H1 (cell line): ENCODE results near the gene SRSF7. TPM values are rescaled to one million over a fixed set of nuclear protein-coding genes. Genes with fewer than 3 reads are reported as not detected.

ENCODE experiments used
- CTCF ChIA-PET: fragments of 300-600 bp; sonication (Branson Sonifier 250); formaldehyde crosslinking; loops from one replicate; lab custom pipeline; 2021; ENCODE audit not compliant: partially characterized antibody; lab: Charles Lee
- POLR2A ChIA-PET: fragments of 300-600 bp; sonication (Branson Sonifier 250); formaldehyde crosslinking; loops from one replicate; lab custom pipeline; 2021; ENCODE audit warnings: inconsistent platforms; ENCODE audit not compliant: partially characterized antibody; lab: Charles Lee
- DNase-seq, 2 experiments: peaks; one replicate each; pipeline versions ENCODE4 v3.0.0 to v3.0.0-alpha.2; 2010 to 2022; ENCODE audit warnings: low spot score in 2 of 2, low read depth in 1 of 2, mixed read lengths in 1 of 2
- FAIRE-seq: peaks from 2 replicates; lab custom pipeline; 2011; peaks lifted over from hg19 to GRCh38; lab: Jason Lieb, UNC
- H2AFZ ChIP-seq: 2 replicates; pipeline ENCODE4 v1.8.1; 2012; ENCODE audit warnings: low read length, inconsistent platforms
- H2AK5ac ChIP-seq: 2 replicates; pipeline ENCODE4 v1.6.1; 2013; ENCODE audit warnings: low read depth, low read length
- H2BK120ac ChIP-seq: replicated peaks from 2 replicates; pipeline ENCODE3; 2013; ENCODE audit warnings: low read depth, low read length, inconsistent platforms
- H2BK12ac ChIP-seq: 2 replicates; pipeline ENCODE4 v1.6.1; 2013; ENCODE audit warnings: low read depth, low read length
- H2BK15ac ChIP-seq: 2 replicates; pipeline ENCODE4 v1.6.1; 2013; ENCODE audit warnings: low read length
- H2BK20ac ChIP-seq: 2 replicates; pipeline ENCODE4 v1.6.1; 2013; ENCODE audit warnings: low read length
- H2BK5ac ChIP-seq: 2 replicates; pipeline ENCODE4 v1.6.1; 2013; ENCODE audit warnings: low read depth, low read length
- H3K14ac ChIP-seq: 2 replicates; pipeline ENCODE4 v1.6.1; 2013; ENCODE audit warnings: inconsistent platforms; ENCODE audit not compliant: insufficient read length
- H3K18ac ChIP-seq: 2 replicates; pipeline ENCODE4 v1.6.1; 2013; ENCODE audit warnings: low read length; ENCODE audit errors: extremely low read depth
- H3K23ac ChIP-seq: 2 replicates; pipeline ENCODE4 v1.6.1; 2013; ENCODE audit warnings: inconsistent platforms; ENCODE audit not compliant: insufficient read length
- H3K23me2 ChIP-seq: 2 replicates; pipeline ENCODE4 v1.6.1; 2013; ENCODE audit warnings: low read depth, low read length
- H3K27ac ChIP-seq: 2 replicates; pipeline ENCODE4 v1.6.1; 2011; ENCODE audit warnings: low read depth, low read length, inconsistent platforms
- H3K27me3 ChIP-seq, 4 experiments: replicated peaks in 1 of 4; 1 replicate in 1 of 4; 2 replicates in 3 of 4; pipeline versions ENCODE4 v1.6.1 to v1.8.1; 2011 to 2013; ENCODE audit warnings: low read length in 3 of 4, mild to moderate bottlenecking in 3 of 4, inconsistent platforms in 2 of 4, mixed read lengths in 2 of 4, moderate library complexity in 1 of 4; ENCODE audit not compliant: control insufficient read depth in 3 of 4, insufficient read depth in 3 of 4; ENCODE audit errors: extremely low read depth in 1 of 4
- H3K36me3 ChIP-seq, 4 experiments: 2 replicates each; pipeline versions ENCODE4 v1.6.1 to v1.8.1; 2011 to 2013; ENCODE audit warnings: mild to moderate bottlenecking in 4 of 4, low read length in 3 of 4, moderate library complexity in 2 of 4, control low read depth in 1 of 4, inconsistent platforms in 1 of 4; ENCODE audit not compliant: insufficient read depth in 4 of 4, control insufficient read depth in 2 of 4
- H3K4ac ChIP-seq: replicated peaks from 2 replicates; pipeline ENCODE3; 2013; ENCODE audit warnings: low read length, low read depth, mixed read lengths, inconsistent platforms; ENCODE audit not compliant: insufficient read length
- H3K4me1 ChIP-seq, 4 experiments: replicated peaks in 1 of 4; 1 replicate in 1 of 4; 2 replicates in 3 of 4; pipeline versions ENCODE4 v1.6.1 to v1.8.1; 2011 to 2013; ENCODE audit warnings: low read length in 3 of 4, inconsistent platforms in 2 of 4, mixed read lengths in 1 of 4; ENCODE audit not compliant: insufficient read depth in 4 of 4, control insufficient read depth in 3 of 4
- H3K4me2 ChIP-seq, 2 experiments: 2 replicates each; pipeline versions ENCODE4 v1.6.1 to v1.8.1; 2011 to 2013; ENCODE audit warnings: low read depth in 2 of 2, low read length in 2 of 2, control low read depth in 1 of 2, inconsistent platforms in 1 of 2, mild to moderate bottlenecking in 1 of 2; ENCODE audit not compliant: insufficient read depth in 1 of 2
- H3K4me3 ChIP-seq, 4 experiments: fragments of 200-600, 300-600 bp in 1 of 4; sonication (generic), shearing (Covaris generic), sonication (Bioruptor Twin) in 1 of 4; 2 replicates each; pipeline versions ENCODE4 v1.5.1 to v1.8.1; 2011 to 2016; ENCODE audit warnings: low read length in 4 of 4, low read depth in 3 of 4, control low read depth in 2 of 4, inconsistent platforms in 2 of 4, mild to moderate bottlenecking in 2 of 4, mixed read lengths in 1 of 4, moderate library complexity in 1 of 4; ENCODE audit not compliant: insufficient read depth in 2 of 4; ENCODE audit errors: extremely low read depth in 1 of 4
- H3K56ac ChIP-seq: replicated peaks from 2 replicates; pipeline ENCODE3; 2013; ENCODE audit warnings: low read depth, mild to moderate bottlenecking, mixed read lengths, low read length, inconsistent platforms; ENCODE audit not compliant: insufficient read length
- H3K79me1 ChIP-seq: 2 replicates; pipeline ENCODE4 v1.6.1; 2013; ENCODE audit warnings: low read depth, low read length, control low read depth
- H3K79me2 ChIP-seq, 2 experiments: 2 replicates each; pipeline versions ENCODE4 v1.6.1 to v1.8.1; 2012 to 2013; ENCODE audit warnings: low read length in 2 of 2, mild to moderate bottlenecking in 2 of 2, inconsistent platforms in 1 of 2; ENCODE audit not compliant: insufficient read depth in 2 of 2, control insufficient read depth in 1 of 2
- H3K9ac ChIP-seq, 4 experiments: replicated peaks in 1 of 4; 1 replicate in 1 of 4; 2 replicates in 3 of 4; pipeline versions ENCODE4 v1.6.1 to v1.8.1; 2011 to 2013; ENCODE audit warnings: low read depth in 3 of 4, low read length in 3 of 4, control low read depth in 2 of 4, mild to moderate bottlenecking in 2 of 4, moderate library complexity in 2 of 4, inconsistent platforms in 1 of 4; ENCODE audit errors: extremely low read depth in 1 of 4
- H3K9me3 ChIP-seq, 2 experiments: 2 replicates each; pipeline versions ENCODE4 v1.6.1 to v1.8.1; 2012 to 2013; ENCODE audit warnings: mild to moderate bottlenecking in 2 of 2, moderate library complexity in 2 of 2, control low read depth in 1 of 2, inconsistent platforms in 1 of 2, low read depth in 1 of 2, low read length in 1 of 2, mixed read lengths in 1 of 2; ENCODE audit not compliant: insufficient read depth in 2 of 2
- H4K20me1 ChIP-seq, 2 experiments: replicated peaks in 1 of 2; 2 replicates each; pipeline versions ENCODE3 to v1.8.1; 2011 to 2013; ENCODE audit warnings: inconsistent platforms in 2 of 2, low read length in 2 of 2, mild to moderate bottlenecking in 1 of 2; ENCODE audit not compliant: insufficient read depth in 2 of 2, control insufficient read depth in 1 of 2
- H4K5ac ChIP-seq: 2 replicates; pipeline ENCODE4 v1.6.1; 2013; ENCODE audit warnings: low read length, low read depth, mixed read lengths, inconsistent platforms; ENCODE audit not compliant: insufficient read length
- H4K8ac ChIP-seq: 2 replicates; pipeline ENCODE4 v1.8.0; 2013; ENCODE audit warnings: mild to moderate bottlenecking, moderate library complexity, low read length, inconsistent platforms; ENCODE audit not compliant: insufficient read depth; ENCODE audit errors: extremely low read depth
- H4K91ac ChIP-seq: replicated peaks from 2 replicates; pipeline ENCODE3; 2013; ENCODE audit warnings: low read length, mixed read lengths, inconsistent platforms; ENCODE audit not compliant: insufficient read length
- BRCA1 ChIP-seq: IDR thresholded peaks from 2 replicates; pipeline ENCODE4 v1.6.1; 2012; ENCODE audit warnings: low read depth, low read length, improper control_type of control experiment
- CBX8 ChIP-seq: fragments of 300-800, 300-1000 bp; sonication (generic); IDR thresholded peaks from 2 replicates; pipeline ENCODE4 v1.7.1; 2016; ENCODE audit warnings: low read depth, low read length, borderline replicate concordance
- EZH2 ChIP-seq: fragments of 200-600 bp; sonication (generic); IDR thresholded peaks from 2 replicates; pipeline ENCODE4 v1.7.1; 2012; ENCODE audit warnings: low read depth, mild to moderate bottlenecking, moderate library complexity, low read length, inconsistent platforms; ENCODE audit not compliant: severe bottlenecking
- GTF2F1 ChIP-seq: IDR thresholded peaks from 2 replicates; pipeline ENCODE4 v1.6.1; 2012; ENCODE audit warnings: low read depth, low read length, improper control_type of control experiment, borderline replicate concordance
- HDAC6 ChIP-seq: IDR thresholded peaks from one replicate; pipeline ENCODE4 v1.7.1; 2012; ENCODE audit warnings: low read depth, mild to moderate bottlenecking, inconsistent platforms, low read length, moderate library complexity
- KDM4A ChIP-seq: IDR thresholded peaks from one replicate; pipeline ENCODE4 v1.7.1; 2012; ENCODE audit warnings: low read depth, mild to moderate bottlenecking, moderate library complexity, low read length, inconsistent platforms; ENCODE audit not compliant: severe bottlenecking
- PHF8 ChIP-seq: fragments of 200-600 bp; sonication (generic); conservative IDR thresholded peaks from 2 replicates; pipeline ENCODE4 v1.7.1; 2012; ENCODE audit warnings: low read depth, mild to moderate bottlenecking, inconsistent platforms, low read length, moderate library complexity
- POLR2A ChIP-seq, 2 experiments: IDR thresholded peaks; 1 replicate in 1 of 2; 2 replicates in 1 of 2; pipeline ENCODE4 v1.6.1; 2011; ENCODE audit warnings: low read depth in 2 of 2, low read length in 2 of 2, mild to moderate bottlenecking in 2 of 2; ENCODE audit errors: control extremely low read depth in 1 of 2
- POU5F1 ChIP-seq: IDR thresholded peaks from 2 replicates; pipeline ENCODE4 v1.6.1; 2011; ENCODE audit warnings: low read depth, mild to moderate bottlenecking, low read length, moderate library complexity
- RAD21 ChIP-seq, 2 experiments: IDR thresholded peaks in 1 of 2; conservative IDR thresholded peaks in 1 of 2; 2 replicates each; pipeline ENCODE4 v1.6.1; 2011; ENCODE audit warnings: low read depth in 2 of 2, low read length in 2 of 2, improper control_type of control experiment in 1 of 2, inconsistent platforms in 1 of 2, mild to moderate bottlenecking in 1 of 2, moderate library complexity in 1 of 2
- SP1 ChIP-seq: IDR thresholded peaks from 2 replicates; pipeline ENCODE4 v1.6.1; 2011; ENCODE audit warnings: low read depth, low read length
- SP2 ChIP-seq: IDR thresholded peaks from 2 replicates; pipeline ENCODE4 v1.6.1; 2012; ENCODE audit warnings: mild to moderate bottlenecking, low read length, inconsistent platforms
- SRF ChIP-seq: IDR thresholded peaks from 2 replicates; pipeline ENCODE4 v1.6.1; 2011; ENCODE audit warnings: mild to moderate bottlenecking, low read depth, low read length, moderate library complexity
- TAF1 ChIP-seq: IDR thresholded peaks from 2 replicates; pipeline ENCODE4 v1.6.1; 2011; ENCODE audit warnings: mild to moderate bottlenecking, low read depth, low read length
- TAF7 ChIP-seq: optimal IDR thresholded peaks from 2 replicates; pipeline ENCODE3; 2011; ENCODE audit warnings: low read depth, mild to moderate bottlenecking, inconsistent platforms, low read length, moderate library complexity, borderline replicate concordance
- TCF12 ChIP-seq: IDR thresholded peaks from 2 replicates; pipeline ENCODE4 v1.6.1; 2011; ENCODE audit warnings: low read depth, mild to moderate bottlenecking, low read length
- polyA plus RNA-seq, 7 experiments: library from polyadenylated mRNA; depleted of rRNA in 3 of 7; stranded (reverse) in 5 of 7; unstranded in 2 of 7; fragments of >200 nt in 5 of 7; fragments of 200-250 nt in 2 of 7; gene quantifications; 1 replicate in 5 of 7; 2 replicates in 1 of 7; 4 replicates in 1 of 7; pipeline versions ENCODE4 v1.2.1 to v1.2.3, GENCODE V29; 2011 to 2013; ENCODE audit warnings: missing spikeins in 2 of 7, mixed read lengths in 2 of 7
- total RNA-seq: library from RNA; stranded (reverse); fragmentation: NEBNext Ultra II Directional; extraction: Animal tissue kit (Norgen Biotek cat#: 25700); gene quantifications from 2 replicates; pipeline ENCODE4 v1.2.1, GENCODE V29; 2021

Gene SRSF7
- total and polyA plus RNA-seq, 2 of the 8 experiments (the other 6 are each of a cell fraction or from before 2014, with no cell fraction given): 370 to 415 TPM

DNA sequence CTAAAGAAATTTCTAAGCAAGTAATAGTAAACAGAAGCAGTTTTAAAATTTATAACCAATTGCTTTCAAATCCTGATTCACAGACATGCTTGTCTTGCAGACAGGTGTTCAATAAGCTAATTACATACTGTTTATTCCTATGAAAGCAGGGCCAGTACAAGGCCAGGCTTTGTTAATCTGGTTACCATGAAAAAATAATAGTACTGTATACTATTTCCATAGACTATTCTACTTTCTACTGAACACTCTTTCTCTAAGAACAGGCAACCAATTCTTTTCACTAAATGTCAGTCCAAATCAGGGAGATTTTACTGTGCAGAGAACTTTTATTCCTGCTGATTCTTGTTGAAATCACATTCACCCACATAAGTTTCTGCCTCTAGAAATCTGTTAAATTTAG, 2.9 kb upstream of the SRSF7 start:
- FAIRE-seq: no peak
- CTCF ChIA-PET: interaction anchor here (0.6 to 1.6 kb wide), 2 partner anchors 8 to 86 kb away, joined by 5 to 6 read pairs; no protein-coding TSS in a partner anchor
- H2BK20ac ChIP-seq: no peak overlapping the region
- TF ChIP-seq TCF12: no peak
- TF ChIP-seq POLR2A (IDR thresholded peaks at IDR 0.05; ENCODE audit: control extremely low read depth in 1 of 2, low read depth in 2 of 2, low read length in 2 of 2): no peak
- TF ChIP-seq SP2: no peak
- no peak for TF ChIP-seq KDM4A
- TF ChIP-seq POU5F1: no peak
- TF ChIP-seq SRF: no peak
- TF ChIP-seq TAF7: no peak
- TF ChIP-seq PHF8: no peak
- no peak for TF ChIP-seq GTF2F1
- no peak for TF ChIP-seq CBX8
- TF ChIP-seq TAF1: no peak
- TF ChIP-seq RAD21 (IDR thresholded peaks at IDR 0.05 in 1 of 2, conservative IDR thresholded peaks at IDR 0.05 in 1 of 2; ENCODE audit: low read depth in 2 of 2, low read length in 2 of 2): no peak
- TF ChIP-seq SP1: no peak
- no peak for TF ChIP-seq BRCA1
- no peak for TF ChIP-seq HDAC6
- TF ChIP-seq EZH2: no peak

More for the DNA sequence above, 2.9 kb upstream of the SRSF7 start:
- no peak overlapping the region for H3K9ac ChIP-seq
- no peaks in the 10 kb centered on the region for H3K27me3 ChIP-seq
- no peak overlapping the region for H2AFZ ChIP-seq
- H3K4me2 ChIP-seq: no peak overlapping the region
- H4K5ac ChIP-seq: no peak overlapping the region
- H3K4me3 ChIP-seq: no peak overlapping the region
- H3K14ac ChIP-seq: no peak overlapping the region
- POLR2A ChIA-PET: interaction anchor here (1.2 to 14.7 kb wide), 2 partner anchors 13 to 21 kb away, joined by 3 to 486 read pairs; no protein-coding TSS in a partner anchor
- H2BK15ac ChIP-seq: no peak overlapping the region
- H2BK120ac ChIP-seq: no peak overlapping the region
- H4K20me1 ChIP-seq: peaks cover 10 to 11% of the 10 kb centered on the region in 2 experiments
- H4K91ac ChIP-seq: no peak overlapping the region
- no peaks in the 10 kb centered on the region for H3K79me1 ChIP-seq
- H3K9me3 ChIP-seq: peaks cover 0 to 7% of the 10 kb centered on the region in 2 experiments; a peak in 1 of 4 replicates
- no peak overlapping the region for H3K56ac ChIP-seq
- no peak overlapping the region for H3K23ac ChIP-seq
- no peak overlapping the region for H2AK5ac ChIP-seq
- H3K18ac ChIP-seq: no peak overlapping the region
- peaks cover 0 to 4% (median under 1%) of the 10 kb centered on the region in 4 experiments; a peak in 3 of 7 replicates for H3K4me1 ChIP-seq
- H3K27ac ChIP-seq: no peak overlapping the region
- peaks cover 16 to 21% of the 10 kb centered on the region in 2 experiments for H3K79me2 ChIP-seq
- DNase-seq: no peak
- H3K4ac ChIP-seq: no peak overlapping the region
- H3K23me2 ChIP-seq: peaks cover 7% of the 10 kb centered on the region; the same call in 1 of the 2 replicates
- H2BK5ac ChIP-seq: no peak overlapping the region
- no peak overlapping the region for H2BK12ac ChIP-seq
- H4K8ac ChIP-seq: no peak overlapping the region
- peaks cover under 1 to 10% (median 7%) of the 10 kb centered on the region in 4 experiments; a peak in 7 of 8 replicates for H3K36me3 ChIP-seq
